ENCODE measurements around the gene GPR155.
"Not testable (repeated sequence)": the region's sequence is repeated elsewhere in the genome, so short reads cannot be mapped to it uniquely, and the experiment has no call there.

GPR155 gene

DNA sequence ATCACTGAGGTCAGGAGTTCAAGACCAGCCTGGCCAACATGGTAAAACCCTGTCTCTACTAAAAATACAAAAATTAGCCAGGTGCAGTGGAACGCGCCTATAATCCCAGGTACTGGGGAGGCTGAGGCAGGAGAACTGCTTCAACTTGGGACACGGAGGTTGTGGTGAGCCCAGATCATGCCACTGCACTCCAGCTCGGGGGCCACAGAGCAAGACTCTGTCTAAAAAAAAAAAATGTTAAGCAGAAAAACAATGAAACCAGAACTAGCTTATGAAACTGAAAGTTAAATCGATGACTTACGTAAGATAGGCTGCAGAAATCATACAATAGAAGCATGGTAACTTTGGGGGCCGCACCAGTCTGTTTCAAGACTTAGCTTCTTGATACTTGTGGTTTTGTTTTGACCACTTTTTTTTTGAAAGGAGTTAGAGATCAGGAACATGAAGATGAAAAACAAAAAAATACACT is 6.2 kb upstream of the GPR155 start:
- no peak for DNase-seq (ENCODE audit: low spot score)

GRCh38 chr2:174491947-174492346 is 5.1 kb upstream of the GPR155 start:
- DNase-seq (ENCODE audit: low spot score): no peak

DNA sequence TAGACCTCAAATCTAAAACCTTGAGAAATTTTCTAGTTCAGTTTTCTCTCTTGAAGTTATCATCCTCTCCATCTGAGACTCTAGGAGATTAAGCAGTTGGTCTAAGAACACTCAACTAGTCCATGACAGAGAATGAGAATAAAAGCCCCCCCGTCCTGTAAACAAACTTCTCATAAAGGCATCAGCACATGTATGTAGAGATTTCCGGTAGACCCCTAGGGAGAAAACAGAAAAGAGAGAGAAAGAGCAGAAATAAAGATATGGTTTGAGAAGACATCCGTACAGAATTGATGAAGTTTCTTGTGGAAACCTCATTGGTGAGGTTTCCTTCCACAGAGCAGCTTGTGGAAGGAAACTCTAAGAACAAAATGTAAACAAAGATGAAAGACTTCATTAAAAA is 3.2 kb upstream of the GPR155 start:
- no peak for DNase-seq (ENCODE audit: low spot score)

DNA sequence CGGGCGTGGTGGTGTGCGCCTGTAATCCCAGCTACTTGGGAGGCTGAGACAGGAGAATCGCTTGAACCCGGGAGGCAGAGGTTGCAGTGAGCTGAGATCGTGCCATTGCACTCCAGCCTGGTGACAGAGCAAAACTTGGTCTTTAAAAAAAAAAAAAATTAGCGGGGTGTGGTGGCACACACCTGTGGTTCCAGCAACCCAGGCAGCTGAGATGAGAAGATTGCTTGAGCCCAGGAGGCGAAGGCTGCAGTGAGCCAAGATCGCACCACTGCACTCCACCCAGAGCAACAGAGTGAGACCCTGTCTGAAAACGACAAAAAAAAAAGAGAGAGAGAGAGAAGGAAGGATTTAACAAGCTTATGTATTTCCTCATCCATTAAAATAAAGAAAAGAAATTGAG is 2.7 kb upstream of the GPR155 start:
- not testable (repeated sequence) for DNase-seq (ENCODE audit: low spot score)

DNA sequence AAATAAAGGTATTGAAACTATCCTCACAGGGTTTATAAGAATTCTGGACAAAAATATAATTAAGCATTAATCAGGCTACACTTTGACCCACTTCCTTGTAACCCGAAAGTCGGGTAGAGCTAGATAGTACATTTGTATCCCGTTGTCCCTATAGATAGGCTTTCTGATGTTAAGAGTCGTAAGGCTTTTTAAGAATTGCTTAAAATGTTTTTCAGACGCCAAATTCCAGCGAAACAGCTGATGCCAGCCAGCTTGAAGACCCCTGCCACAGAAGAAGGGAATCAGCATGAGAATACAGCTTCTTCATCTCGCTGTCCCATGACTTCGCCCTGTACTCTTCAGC is 962 bp upstream of the GPR155 start:
- no peak for DNase-seq (ENCODE audit: low spot score)

DNA sequence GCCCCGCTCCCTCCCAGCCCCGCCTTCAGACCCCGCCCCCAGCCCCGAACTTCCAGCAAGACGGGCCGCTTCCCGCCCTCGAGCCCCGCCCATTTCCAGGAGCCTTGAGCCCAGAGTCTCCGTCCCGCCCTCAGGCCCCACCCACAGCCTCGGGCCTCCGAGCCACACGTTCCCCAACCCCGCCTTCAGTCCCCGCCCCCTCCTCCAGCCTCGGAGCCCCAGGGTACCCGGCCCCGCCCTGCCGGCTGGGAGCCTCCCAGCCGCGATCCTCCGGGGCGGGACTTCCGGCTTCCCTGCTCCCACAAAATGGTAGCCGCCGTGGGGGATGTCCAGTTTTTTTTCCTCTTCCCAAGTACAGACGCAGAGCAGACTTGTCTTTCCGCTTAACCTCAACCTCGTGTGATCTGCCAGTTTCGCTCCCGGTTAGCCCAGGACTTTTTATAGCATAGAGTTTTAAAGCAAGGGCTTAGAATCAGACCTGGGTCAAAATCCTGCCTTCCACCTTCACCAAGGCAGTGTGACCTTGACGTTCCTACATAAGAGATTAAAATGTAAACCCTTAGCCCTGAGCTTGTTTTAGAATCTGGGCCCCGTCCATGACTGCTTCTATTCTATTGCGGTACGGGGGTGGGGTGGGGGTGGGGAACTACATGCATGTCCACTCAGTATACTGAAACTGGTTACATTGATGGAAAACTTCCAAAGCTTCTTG is 435 bp upstream of the GPR155 start:
- peak; percentile 93 for DNase-seq (ENCODE audit: low spot score)

DNA sequence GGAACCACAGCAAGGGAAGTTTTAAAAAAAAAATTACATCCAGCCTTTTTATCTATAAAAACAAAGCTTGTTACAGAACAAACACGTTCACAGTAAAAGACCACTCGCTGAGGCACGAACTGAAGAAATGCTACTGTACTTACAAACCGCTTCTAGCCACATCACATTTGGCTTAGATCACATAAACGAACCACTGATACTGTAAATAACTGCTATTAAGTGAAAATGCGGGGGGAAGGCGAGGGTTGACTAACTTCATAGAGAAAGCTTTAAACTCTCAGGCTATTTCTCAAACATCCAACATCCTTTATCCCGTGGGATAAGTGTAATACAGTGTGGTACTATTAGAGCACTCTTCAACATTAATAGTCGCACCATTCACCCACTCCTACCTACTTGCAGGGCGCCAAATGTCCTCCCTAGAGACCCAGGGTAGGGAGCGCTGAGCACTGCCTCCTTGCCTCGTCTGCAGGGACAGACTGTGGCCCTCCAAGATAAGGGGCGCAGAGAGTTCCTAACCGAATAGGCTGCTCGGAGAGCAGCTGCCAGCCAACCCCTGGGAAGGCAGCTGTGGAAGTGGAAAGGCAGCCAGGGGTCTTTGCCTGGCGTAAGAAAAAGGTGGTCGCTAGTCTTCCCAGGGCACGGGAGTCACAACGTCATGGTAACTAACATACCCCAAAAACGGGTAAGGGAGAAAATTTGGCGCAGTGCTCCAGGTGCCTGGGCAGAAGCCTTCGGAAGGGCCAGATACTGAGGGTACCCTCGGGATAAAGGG is 854 bp downstream of the GPR155 start:
- no peak for DNase-seq (ENCODE audit: low spot score)

DNA sequence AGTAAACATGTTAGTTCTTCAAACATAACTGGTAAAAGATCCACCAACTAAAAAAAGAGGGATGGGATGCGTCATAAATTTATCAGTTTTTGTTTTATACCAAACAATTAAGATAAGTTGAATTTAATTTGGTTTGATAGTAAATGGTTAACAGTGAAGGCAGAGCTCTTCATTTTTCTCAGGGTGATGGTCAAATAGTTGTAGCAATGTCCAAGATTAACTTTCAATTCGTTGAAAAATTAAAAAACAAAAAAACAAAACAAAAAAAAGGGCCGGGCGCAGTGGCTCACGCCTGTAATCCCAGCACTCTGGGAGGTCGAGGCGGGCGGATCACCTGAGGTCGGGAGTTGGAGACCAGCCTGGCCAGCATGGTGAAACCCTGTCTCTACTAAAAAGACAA is 1.8 kb downstream of the GPR155 start:
- not testable (repeated sequence) for DNase-seq (ENCODE audit: low spot score)

GRCh38 chr2:174484573-174484972 is 2.3 kb downstream of the GPR155 start:
- DNase-seq (ENCODE audit: low spot score): no peak

- DNase-seq (ENCODE audit: low spot score): no peak
Observed at GRCh38 chr2:174482854-174483253, 4.0 kb downstream of the GPR155 start.

- no peak for DNase-seq (ENCODE audit: low spot score)
Observed at GRCh38 chr2:174477759-174478158, 9.1 kb downstream of the GPR155 start.

DNA sequence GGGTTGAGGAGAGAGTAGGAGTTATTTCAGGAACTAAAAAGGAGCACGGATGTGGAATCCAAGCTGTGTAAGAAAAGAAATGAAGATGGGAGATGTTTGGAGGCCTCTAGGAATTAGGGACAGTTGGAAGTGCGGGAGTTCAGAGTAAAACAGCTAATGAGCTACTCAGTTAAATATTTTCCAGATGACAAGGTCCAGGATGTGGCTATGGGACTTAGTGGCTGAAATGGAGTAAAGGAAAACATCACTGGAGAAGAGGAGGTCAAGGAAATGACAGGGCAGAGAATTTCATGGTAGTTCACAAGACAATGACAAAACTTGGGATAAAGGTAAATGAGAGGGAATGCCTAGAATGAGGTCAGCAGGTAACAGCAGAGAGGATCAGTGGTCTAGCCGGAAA is 13.0 kb downstream of the GPR155 start:
- no peak for DNase-seq (ENCODE audit: low spot score)

- DNase-seq (ENCODE audit: low spot score): peak; percentile 7
Observed at GRCh38 chr2:174465327-174465726, 21.5 kb downstream of the GPR155 start.

- no peak for DNase-seq (ENCODE audit: low spot score)
Observed at GRCh38 chr2:174461221-174461620, 25.6 kb downstream of the GPR155 start.

DNA sequence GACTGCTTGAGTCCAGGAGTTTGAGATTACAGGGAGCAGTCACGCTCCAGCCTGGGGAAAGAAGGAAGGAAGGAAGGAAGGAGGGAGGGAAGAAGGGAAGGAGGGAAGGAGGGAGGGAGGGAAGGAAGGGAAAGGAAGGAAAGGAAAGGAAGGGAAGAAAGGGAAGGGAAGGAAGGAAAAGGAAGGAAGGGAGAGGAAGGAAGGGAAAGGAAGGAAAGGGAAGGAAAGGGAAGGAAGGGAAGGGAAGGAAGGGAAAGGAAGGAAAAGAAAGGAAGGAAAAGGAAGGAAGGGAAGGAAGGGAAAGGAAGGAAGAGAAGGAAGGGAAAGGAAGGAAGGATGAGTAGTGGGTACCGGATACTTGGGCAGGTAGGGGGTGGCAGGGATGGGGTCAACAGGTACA is 32.3 kb downstream of the GPR155 start:
- no peak for DNase-seq (ENCODE audit: low spot score)

DNA sequence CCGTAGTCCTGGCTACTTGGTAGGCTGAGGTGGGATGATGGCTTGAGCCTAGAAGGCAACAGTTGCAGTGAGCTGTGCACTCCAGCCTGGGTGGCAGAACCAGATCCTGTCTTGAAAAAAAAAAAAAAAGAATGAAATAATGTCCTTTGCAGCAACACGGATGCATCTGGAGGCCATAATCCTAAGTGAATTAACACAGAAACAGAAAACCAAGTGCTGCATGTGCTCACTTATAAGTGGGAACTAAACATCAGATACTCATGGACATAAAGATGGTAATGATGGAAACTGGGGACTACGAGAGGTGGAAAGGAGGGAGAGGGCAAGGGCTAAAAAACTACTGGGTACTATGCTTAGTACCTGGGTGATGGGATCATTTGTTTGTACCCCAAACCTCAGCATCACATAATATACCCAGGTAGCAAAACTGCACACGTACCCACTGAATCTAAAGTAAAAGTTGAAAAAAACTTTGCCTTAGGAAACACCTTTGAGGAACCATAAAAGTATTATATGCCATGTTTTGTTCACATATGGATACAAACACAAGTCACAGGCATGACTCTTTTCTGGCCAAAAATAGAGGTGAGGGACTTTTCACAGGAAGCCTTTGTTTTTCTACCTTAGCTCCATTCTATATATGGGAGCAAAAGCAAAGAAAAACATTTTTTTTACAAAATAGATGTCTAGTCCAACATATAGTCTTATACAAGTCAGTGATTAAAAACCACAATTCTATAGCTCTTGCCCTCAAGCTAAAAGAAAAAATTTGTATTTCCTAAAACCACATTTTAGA is 36.6 kb downstream of the GPR155 start:
- no peak for DNase-seq (ENCODE audit: low spot score)

- no peak for DNase-seq (ENCODE audit: low spot score)
Observed at GRCh38 chr2:174449033-174449432, 37.8 kb downstream of the GPR155 start.

DNA sequence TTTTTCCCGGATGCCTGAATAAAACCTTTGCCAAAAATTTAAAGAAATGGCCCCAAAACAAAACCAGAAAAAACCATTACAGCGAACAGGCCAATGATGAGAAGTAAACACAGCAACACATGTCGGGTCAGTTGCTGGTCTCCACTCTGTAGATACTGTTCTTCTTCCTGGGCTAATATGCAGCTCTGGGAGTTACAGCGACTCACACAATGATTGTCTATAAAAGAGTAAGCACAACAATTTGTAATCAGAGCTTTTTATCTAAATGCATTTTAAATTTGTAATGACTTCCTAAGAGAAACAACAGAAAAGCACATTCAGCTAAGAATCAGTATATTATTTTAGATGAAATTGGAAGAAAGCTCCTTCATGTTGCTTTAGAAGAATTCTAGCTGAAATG is 40.3 kb downstream of the GPR155 start:
- DNase-seq (ENCODE audit: low spot score): no peak

DNA sequence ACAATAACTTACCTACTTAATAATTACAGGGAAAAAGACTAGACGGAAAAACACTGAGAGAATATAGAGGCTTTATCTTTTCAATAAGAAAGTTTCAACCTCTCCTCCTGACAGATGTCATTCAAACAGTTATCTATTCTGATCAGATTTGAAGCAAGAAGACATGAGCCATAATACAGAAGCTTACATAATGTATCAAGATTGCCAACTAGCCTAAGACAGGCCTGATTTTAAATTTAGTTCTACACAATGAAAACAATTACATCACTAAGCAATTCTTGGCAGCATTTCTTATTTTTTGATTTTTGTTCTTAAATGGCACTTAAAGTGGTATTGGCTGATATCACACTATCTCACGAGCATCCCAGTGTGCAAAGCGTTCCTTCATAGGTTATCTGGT is 41.6 kb downstream of the GPR155 start:
- no peak for DNase-seq (ENCODE audit: low spot score)

- DNase-seq (ENCODE audit: low spot score): no peak
Observed at GRCh38 chr2:174444761-174445160, 42.1 kb downstream of the GPR155 start.

- peak; percentile 75 for DNase-seq (ENCODE audit: low spot score)
Observed at GRCh38 chr2:174442546-174443510, 44.0 kb downstream of the GPR155 start.

GRCh38 chr2:174439950-174440349 is 46.9 kb downstream of the GPR155 start:
- DNase-seq (ENCODE audit: low spot score): no peak

All from hepatic stellate cell (primary cell).